GM20000 (cell line): ENCODE measurements around the gene AGRP.
"Not testable (repeated sequence)": the region's sequence is repeated elsewhere in the genome, so short reads cannot be mapped to it uniquely, and the experiment has no call there.

ENCODE experiments used
- DNase-seq: peaks from one replicate; pipeline ENCODE4 v3.0.0; 2012; ENCODE audit warnings: low spot score
- CTCF ChIP-seq: IDR thresholded peaks from 2 replicates; pipeline ENCODE4 v1.5.1; 2012; ENCODE audit warnings: mild to moderate bottlenecking, control low read depth; ENCODE audit errors: extremely low read depth, missing control alignments

AGRP gene

DNA sequence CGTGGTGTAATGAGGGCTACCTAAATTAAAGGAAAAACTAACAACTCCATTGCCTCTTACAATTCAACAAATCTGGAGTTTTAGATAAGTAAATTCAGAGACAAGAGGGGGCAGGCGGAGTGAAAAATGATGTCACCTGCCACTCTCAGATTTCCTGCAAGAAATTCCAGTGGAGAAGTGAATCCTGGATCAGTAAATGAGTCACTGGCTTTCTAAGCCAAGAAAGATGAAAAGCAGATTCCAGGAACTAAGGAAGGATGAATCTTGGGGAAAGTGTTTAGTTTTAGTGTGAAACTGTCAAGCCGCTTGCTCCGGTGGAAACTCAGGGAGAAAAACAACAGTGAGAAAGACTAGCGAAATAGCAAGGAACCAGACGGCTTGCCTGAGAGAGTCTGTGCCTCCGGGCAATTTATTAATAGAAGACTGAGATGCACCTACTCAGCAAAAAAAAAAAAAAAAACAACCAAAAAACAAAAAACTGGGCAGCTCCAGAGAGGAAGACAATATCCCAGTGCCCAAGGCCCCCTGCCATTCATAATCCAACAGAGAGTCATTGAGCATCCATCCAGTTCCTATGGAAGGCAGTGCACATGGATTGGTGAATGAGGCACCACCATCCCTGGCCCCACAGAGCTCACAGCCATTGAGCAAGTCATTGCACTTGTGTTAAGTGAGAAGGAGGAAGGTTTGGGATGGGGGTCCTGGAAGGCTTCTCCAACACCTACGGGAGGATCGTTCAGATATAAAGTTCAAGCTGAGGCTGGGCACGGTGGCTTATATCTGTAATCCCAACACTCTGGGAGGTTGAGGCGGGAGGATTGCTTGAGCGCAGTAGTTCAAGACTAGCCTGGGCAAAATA lies 33.2 kb upstream of the AGRP start:
- TF ChIP-seq CTCF: no peak
- no peak for DNase-seq

- DNase-seq: peak; percentile 70
- peak; percentile 45 for TF ChIP-seq CTCF
Observed at GRCh38 chr16:67514382-67514828, 31.1 kb upstream of the AGRP start.

- not testable (repeated sequence) for DNase-seq
Observed at GRCh38 chr16:67513892-67514291, 30.5 kb upstream of the AGRP start.

DNA sequence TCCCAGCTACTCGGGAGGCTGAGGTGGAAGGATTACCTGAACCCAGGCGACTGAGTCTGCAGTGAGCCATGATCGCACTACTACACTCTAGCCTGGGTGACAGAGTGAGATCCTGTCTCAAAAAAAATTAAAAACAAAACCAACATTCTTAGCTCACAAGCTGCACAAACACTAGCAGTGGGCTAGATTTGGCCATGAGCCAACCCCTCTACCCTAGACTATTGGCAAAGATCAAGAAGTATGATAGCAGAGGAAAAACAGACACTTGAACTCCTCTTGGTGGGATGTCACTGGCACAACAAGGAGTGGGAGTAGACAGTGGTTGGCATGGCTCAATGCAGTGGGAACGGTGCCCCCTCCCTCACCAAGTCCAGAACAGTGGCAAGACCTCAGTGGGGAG lies 25.7 kb upstream of the AGRP start:
- TF ChIP-seq CTCF: no peak
- no peak for DNase-seq

- no peak for DNase-seq
- TF ChIP-seq CTCF: no peak
Observed at GRCh38 chr16:67506468-67506867, 23.1 kb upstream of the AGRP start.

DNA sequence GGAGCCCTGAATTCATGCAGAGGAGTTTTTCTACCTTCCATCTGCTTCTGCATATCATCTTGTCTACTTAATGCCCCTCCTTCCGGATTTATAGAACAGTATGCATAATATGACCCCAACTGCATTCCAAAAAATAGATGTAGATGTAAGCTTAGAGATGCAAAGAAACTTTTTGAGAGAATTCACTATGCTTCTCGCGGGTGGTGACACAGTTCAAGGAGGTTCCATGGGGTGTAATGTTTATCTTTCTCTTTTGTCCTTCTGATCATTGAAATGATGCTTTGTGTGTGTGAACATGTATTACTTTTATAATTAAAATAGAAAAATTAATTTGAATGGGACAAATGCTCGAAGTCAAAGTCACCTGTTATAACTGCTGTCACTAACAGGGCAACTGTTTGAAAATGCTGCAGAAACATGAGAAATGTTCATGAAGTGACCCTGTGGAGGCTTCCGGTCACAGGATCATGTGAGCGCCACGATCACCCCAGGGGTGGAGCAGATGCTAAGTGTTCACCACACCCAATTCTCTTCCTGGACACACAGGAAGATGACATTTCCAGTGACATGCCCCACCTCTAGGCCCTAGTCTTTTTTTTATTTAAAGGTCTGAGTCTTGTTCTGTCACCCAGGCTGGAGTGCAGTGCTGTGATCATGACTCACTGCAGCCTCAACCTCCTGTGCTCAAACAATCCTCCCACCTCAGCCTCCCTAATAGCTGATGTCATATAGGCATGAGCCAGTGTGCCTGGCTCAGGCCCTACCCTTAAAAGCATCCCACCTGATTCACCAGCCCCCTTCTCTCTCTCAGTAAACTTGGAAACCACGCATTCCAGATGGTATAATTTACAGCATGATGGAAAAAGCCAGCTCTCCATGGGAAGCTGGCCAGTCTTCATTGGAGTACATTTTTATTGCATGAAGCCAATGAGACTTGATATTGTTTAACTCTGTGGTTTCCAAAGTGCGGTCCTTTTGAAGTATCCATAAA lies 21.0 kb upstream of the AGRP start:
- TF ChIP-seq CTCF: no peak
- DNase-seq: peak; percentile 58

GRCh38 chr16:67499106-67499505 lies 15.8 kb upstream of the AGRP start:
- no peak for TF ChIP-seq CTCF
- DNase-seq: no peak
